Measurements from ENCODE around the gene MRPS18B. TPM values are rescaled to one million over a fixed set of nuclear protein-coding genes. Genes with fewer than 3 reads are reported as not detected.
A peak's percentile ranks its signal among the peaks of the same experiment; 100 is the strongest.

Gene MRPS18B
- total RNA-seq, 1 donor from 2014 or later: 55.0 TPM

DNA sequence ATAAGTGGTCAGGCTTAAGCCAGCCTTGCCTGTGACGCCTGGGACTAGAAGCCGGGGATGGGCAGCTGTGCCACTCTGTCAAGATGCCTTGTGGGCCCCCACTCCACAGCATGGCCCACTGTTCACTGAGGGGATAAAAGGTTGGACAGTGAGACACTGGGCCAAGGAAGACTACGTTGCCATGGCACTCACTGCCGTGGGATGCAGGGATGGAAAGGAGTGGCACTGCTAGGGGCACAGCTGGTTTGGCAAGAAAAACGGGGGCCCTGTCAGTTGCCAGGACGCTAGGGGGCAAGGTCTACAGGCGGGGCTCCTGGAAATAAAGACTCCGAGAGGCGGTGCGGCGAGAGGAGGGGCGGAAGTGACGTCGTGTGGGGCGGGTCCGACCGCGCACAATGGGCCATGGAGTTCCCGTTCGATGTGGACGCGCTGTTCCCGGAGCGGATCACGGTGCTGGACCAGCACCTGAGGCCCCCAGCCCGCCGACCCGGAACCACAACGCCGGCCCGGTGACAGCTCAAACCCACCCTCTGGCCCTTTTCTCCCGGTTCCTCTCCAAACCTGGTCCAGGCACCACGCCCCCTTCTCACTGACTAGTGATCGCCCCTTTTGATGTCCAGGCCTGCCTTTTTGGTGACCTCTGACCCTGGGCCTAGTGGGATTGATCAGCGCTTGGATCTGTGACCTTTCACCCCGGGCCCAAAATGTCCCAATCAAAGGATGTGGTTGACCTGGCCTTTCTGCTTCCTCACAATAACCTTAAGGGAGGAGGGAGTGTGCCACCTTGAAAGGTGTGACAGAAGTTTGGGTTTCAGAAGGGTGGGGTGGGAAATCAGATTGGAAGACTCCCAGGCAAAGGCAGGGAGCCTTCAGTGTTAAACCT lies 9.1 kb downstream of the MRPS18B start, which contains the start of gene ATAT1:
Gene ATAT1 (plus strand): TSS at position 391 of the 883 bp plus-strand sequence.
- Histone ChIP-seq H3K4me1 (peaks cover 19% of the 10 kb centered on the region), H3K4me3 (peak within 1 kb of the TSS; percentile 67), H3K27ac (peak within 1 kb of the TSS; percentile 91), H3K27me3 (ENCODE audit: low read depth) (no peaks in the 10 kb centered on the region), H3K9me3 (no peaks in the 10 kb centered on the region), H3K36me3 (peaks cover 71% of the 10 kb centered on the region)
- ATAC-seq (peak; percentile 97 to 99), DNase-seq (peak; percentile 94)
- intact Hi-C loops (cut with DNase I): no loop called here
- TF ChIP-seq, protein P1, sequence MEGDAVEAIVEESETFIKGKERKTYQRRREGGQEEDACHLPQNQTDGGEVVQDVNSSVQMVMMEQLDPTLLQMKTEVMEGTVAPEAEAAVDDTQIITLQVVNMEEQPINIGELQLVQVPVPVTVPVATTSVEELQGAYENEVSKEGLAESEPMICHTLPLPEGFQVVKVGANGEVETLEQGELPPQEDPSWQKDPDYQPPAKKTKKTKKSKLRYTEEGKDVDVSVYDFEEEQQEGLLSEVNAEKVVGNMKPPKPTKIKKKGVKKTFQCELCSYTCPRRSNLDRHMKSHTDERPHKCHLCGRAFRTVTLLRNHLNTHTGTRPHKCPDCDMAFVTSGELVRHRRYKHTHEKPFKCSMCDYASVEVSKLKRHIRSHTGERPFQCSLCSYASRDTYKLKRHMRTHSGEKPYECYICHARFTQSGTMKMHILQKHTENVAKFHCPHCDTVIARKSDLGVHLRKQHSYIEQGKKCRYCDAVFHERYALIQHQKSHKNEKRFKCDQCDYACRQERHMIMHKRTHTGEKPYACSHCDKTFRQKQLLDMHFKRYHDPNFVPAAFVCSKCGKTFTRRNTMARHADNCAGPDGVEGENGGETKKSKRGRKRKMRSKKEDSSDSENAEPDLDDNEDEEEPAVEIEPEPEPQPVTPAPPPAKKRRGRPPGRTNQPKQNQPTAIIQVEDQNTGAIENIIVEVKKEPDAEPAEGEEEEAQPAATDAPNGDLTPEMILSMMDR (IDR thresholded peaks at IDR 0.05): peak; percentile 39

DNA sequence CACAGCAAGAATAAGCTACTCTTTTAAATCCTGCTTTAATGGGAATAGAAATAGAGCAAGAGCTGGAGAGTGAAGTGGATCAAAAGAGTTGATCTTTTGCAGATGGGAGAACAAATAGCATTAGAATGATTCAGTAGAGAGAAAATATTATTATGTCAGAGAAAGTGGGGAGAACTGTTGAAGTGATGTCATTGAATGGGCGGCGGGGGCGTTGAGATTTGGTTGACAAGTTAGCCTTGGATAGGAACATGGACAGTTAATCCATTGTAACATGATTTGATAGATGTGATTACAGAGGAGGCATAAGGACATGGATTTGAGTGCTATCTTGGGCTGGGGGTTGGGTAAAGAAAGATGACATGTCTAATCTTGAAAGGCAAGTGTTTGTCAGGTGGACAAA lies 18.2 kb downstream of the MRPS18B start:
- no peaks in the 10 kb centered on the region for H3K9me3 ChIP-seq
- no peaks in the 10 kb centered on the region for H3K27me3 ChIP-seq (ENCODE audit: low read depth)
- TF ChIP-seq, protein P1 (IDR thresholded peaks at IDR 0.05): no peak
- H3K4me1 ChIP-seq: no peaks in the 10 kb centered on the region
- peaks cover 37% of the 10 kb centered on the region for H3K36me3 ChIP-seq
- no peak overlapping the region for H3K4me3 ChIP-seq
- ATAC-seq (no peak), DNase-seq (no peak)
- intact Hi-C loops (cut with DNase I): no loop called here
- no peak overlapping the region for H3K27ac ChIP-seq

DNA sequence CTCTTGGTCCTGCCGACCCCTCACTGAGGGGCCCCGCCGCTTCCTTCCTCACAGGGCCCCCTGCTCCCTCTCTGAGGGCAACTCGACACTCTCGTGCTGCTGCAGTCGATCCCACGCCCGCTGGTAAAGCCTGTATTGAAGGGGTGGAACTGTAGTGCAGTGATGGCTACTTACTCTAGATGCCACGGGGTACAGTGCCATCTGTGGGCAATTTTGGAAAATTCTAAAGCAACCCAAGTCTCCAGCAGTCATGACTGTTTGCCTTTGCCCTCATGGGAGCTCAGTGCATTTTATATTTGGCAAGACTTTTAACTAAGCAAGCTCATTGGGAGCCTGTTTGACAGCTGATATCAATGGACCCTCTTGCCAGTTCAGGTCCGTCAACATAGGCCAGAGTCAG lies 22.8 kb downstream of the MRPS18B start:
- no peak for ATAC-seq
- intact Hi-C loops (cut with DNase I): no loop called here
- H3K27me3 ChIP-seq (ENCODE audit: low read depth): no peaks in the 10 kb centered on the region
- TF ChIP-seq, protein P1 (IDR thresholded peaks at IDR 0.05): no peak
- no peak overlapping the region for H3K27ac ChIP-seq
- no peaks in the 10 kb centered on the region for H3K9me3 ChIP-seq
- H3K4me1 ChIP-seq: no peaks in the 10 kb centered on the region
- H3K36me3 ChIP-seq: peaks cover 47% of the 10 kb centered on the region
- no peak overlapping the region for H3K4me3 ChIP-seq
- no peak for DNase-seq

DNA sequence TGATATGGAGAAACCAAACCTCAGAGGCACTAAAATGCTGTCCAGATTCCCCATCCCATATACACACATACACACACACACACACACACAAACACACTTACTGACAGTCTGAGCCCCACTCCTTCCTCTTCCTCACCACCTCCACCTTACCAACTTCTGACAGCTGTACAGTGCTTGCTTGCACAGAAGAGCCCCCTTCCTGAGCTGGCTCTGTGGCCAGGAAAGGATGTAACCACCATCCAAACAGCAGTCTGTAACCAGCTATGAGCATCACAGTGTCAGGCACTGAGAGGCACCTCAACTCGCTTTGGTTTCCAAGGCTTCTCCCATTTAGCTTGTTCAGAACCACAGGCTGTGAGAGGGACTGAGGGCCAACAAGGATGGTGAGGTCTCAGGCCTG lies 23.4 kb downstream of the MRPS18B start:
- ATAC-seq (no peak), DNase-seq (no peak)
- H3K27ac ChIP-seq: no peak overlapping the region
- H3K4me3 ChIP-seq: no peak overlapping the region
- H3K27me3 ChIP-seq (ENCODE audit: low read depth): no peaks in the 10 kb centered on the region
- no peaks in the 10 kb centered on the region for H3K9me3 ChIP-seq
- TF ChIP-seq, protein P1 (IDR thresholded peaks at IDR 0.05): no peak
- intact Hi-C loops (cut with DNase I): no loop called here
- H3K36me3 ChIP-seq: peaks cover 47% of the 10 kb centered on the region
- peaks cover 1% of the 10 kb centered on the region for H3K4me1 ChIP-seq

DNA sequence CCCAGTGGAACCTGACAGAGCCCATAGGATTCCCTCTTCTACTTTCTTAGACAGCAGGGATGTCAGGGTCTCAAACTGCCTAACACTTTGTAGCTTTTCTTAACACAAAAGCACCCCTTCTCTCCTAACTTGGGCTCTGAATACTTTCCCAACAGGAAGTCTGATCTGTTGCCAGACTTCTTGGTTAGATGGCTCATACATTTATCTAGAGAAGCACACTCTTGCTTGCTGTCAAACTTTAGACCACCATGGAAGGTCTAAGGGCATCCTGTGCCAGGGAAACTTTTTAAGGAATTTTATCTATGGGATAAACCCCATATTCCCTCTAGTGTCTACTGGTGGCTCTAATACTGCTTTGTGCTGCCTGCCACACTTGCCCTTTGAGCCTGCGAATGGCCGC lies 26.0 kb downstream of the MRPS18B start:
- no peaks in the 10 kb centered on the region for H3K9me3 ChIP-seq
- H3K4me1 ChIP-seq: peaks cover 16% of the 10 kb centered on the region
- no peak overlapping the region for H3K27ac ChIP-seq
- no peak overlapping the region for H3K4me3 ChIP-seq
- ATAC-seq (no peak), DNase-seq (no peak)
- no peaks in the 10 kb centered on the region for H3K27me3 ChIP-seq (ENCODE audit: low read depth)
- peaks cover 41% of the 10 kb centered on the region for H3K36me3 ChIP-seq
- intact Hi-C loops (cut with DNase I): no loop called here
- TF ChIP-seq, protein P1 (IDR thresholded peaks at IDR 0.05): no peak

Measured in lower lobe of right lung (tissue), 2 donors.